GM08714 (cell line): ENCODE data around the gene POMC.
"Not testable (repeated sequence)": the region's sequence is repeated elsewhere in the genome, so short reads cannot be mapped to it uniquely, and the experiment has no call there.

Source experiments
- H3K4me3 ChIP-seq: fragments of 200-500 bp; sonication (Bioruptor generic); 2 replicates; pipeline ENCODE4 v1.5.1; 2014; ENCODE audit warnings: mild to moderate bottlenecking, low read length, inconsistent platforms
- ZNF274 ChIP-seq: IDR thresholded peaks from 2 replicates; pipeline ENCODE4 v1.6.1; 2012; ENCODE audit warnings: mild to moderate bottlenecking, low read depth, low read length

The POMC gene

DNA sequence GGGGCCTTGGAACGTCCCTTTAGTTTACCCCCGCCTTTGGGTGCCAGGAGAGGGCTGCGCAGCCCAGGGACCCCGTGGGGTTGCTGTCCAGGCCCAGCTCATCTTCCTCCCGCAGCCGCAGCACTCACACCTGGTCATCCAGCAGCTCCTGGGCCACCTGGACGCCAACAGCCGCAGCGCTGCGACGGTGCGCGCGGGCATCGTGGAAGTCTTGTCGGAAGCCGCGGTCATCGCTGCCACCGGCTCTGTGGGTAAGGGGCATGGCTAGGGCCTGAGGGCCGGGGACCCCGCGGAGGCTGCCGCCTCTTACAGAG lies 37.2 kb downstream of the POMC start:
- no peak for TF ChIP-seq ZNF274
- H3K4me3 ChIP-seq = no peak overlapping the region

DNA sequence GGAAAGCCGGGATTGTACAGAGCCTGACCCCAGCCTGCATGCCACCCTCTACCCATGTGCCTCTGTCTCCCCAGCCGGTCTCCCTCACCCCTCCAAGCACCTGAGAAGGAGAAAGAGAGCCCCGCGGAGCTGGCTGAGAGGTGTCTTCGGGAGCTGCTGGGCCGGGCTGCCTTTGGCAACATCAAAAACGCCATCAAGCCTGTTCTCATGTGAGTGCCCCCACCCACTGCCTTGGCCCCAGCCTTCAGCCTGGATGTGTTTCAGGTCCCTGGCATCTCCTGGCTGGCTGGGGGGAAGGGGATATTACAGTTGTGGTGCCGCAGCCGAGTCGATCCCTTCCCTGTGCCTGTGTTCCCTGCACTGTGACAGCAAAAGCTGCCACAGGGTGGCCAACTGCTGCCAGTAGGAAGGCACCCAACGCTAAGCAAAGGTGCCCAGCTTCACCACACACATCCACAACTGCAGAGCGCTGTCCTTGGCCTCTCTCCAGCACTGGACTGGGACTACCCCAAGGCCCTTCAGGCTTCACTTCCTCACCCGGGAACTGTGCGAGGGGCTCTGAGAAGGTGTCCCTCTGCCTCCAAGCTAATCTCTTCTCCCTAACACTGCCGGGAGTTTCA lies 38.4 kb downstream of the POMC start:
- no peak for TF ChIP-seq ZNF274
- H3K4me3 ChIP-seq = no peak overlapping the region

DNA sequence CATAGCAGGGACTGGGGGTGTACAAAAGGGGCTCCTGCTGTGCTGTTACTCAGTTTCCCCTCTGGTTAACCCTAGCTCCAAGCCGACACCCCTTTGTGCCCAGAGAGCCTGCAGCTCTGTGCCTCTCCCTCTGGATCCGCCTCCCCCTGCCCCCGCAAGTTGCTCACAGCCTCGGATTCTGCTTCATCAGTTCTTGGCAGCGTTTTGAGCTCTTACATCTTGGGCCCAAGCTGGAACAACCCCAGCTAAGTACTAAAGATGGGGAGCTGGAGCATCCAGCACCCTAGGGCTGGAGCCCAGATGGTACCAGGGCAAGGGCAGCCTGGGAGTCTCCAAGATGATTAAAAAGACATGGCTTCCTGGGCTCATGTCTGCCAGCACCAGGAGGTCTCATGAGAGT lies 40.7 kb downstream of the POMC start:
- H3K4me3 ChIP-seq = no peak overlapping the region
- no peak for TF ChIP-seq ZNF274

DNA sequence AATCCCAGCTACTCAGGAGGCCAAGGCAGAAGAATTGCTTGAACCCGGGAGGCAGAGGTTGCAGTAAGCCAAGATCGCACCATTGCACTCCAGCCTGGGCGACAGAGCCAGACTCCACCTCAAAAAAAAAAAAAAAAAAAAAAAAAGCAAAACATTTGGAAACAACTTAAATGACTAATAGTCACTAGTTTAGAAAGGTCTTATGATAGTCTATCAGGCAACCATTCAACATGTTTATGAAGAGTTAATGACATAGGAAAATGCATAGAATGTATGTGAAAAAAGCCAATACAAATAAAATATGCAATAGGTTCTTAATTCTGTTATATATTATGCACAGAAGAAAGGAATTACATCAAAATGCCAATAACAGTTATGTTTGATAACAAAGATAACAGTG lies 41.3 kb downstream of the POMC start:
- not testable (repeated sequence) for H3K4me3 ChIP-seq

DNA sequence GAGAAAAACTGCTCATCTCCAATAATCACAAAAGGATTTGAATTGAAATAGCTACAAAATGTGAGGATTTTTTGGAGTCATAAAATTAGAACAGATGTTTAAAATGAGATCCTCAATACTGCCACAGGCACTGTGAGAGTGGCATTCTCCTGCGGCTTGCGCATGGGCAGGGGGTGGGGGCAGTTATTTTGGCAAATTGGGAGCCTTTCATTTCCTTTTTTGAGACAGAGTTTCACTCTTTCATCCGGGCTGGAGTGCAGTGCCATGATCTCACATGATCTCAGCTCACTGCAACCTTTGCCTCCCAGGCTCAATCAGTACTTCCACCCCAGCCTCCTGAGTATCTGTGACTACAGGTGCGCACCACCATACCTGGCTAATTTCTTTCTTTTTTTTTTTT lies 42.4 kb downstream of the POMC start:
- no peak overlapping the region for H3K4me3 ChIP-seq
- TF ChIP-seq ZNF274 = no peak

DNA sequence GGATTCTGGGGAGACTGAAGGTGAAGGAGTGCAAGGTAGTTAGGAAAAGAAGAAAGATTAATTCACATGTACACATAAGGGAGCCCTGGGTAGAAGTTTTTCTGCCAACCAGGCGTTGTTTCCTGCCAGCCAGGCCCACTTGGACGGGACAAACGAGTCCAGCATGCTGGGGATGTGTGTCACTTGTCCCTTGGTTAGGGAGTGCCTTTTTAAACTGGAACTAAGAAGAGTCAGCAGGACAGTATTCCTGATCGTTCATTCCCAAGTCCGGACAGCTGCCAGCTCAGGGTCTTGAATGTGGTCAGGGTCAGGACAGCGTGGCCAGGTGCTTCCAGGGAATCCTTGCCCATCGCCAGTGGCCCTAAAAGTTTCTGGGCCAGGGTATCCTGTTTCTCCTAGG lies 43.2 kb downstream of the POMC start:
- no peak for TF ChIP-seq ZNF274

DNA sequence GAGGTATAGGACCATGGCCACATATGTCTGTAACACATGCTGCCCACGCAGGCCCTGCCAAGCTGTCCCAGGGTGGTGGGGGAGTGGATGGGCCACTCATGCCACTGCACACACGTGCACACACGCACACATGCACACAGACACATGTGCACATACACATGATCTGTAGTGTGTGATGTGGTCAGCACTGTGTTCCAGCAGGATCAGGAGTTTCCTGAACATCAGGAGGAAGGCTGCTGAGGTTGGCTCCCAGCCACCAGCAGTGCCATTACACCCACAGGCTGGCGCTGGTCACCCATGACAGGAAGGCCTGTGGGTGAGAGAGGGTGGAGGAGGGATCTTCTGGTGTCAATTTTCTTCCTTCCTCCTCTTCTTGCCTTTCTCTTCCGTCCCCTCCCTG lies 44.7 kb downstream of the POMC start:
- no peak overlapping the region for H3K4me3 ChIP-seq
- no peak for TF ChIP-seq ZNF274

More for the DNA sequence above, 43.2 kb downstream of the POMC start:
- H3K4me3 ChIP-seq = no peak overlapping the region

DNA sequence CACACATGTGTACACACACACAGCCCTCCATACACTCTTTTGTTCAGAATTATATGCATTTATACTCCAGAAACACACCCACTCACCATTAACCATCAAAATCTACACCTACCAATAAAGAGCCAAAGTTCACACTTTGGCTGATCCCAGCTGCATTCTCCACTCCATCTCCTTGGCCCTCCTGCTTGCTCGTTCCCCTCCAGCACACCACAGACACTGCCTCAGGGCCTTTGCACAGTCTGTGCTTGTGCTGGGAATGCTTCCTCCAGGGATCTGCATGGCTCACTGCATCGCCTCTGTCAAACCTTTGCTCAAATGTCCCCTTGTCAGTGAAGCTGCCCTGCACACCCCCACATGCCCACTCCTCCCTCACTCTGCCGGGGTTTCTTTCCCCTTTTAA lies 46.0 kb downstream of the POMC start:
- no peak for TF ChIP-seq ZNF274
- H3K4me3 ChIP-seq = no peak overlapping the region

DNA sequence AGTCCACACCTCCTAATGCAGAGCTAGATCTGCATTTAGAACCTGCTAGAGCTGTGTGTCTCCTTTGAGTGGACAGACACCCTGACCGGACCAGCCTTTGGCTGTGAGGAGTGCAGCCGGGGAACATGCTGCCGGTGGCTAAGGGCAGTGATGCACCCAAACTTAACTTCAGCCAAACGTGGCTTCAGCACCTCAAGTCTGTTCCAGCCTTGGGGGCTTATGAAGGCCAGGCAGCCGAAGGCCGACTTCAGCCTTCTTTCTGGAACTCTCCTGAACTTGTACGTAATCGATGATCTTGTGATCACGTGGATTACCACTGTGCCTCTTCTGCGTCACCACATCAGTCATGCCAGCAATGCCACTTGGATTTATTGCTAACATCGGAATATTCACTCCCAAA lies 49.1 kb downstream of the POMC start:
- no peak overlapping the region for H3K4me3 ChIP-seq
- no peak for TF ChIP-seq ZNF274

DNA sequence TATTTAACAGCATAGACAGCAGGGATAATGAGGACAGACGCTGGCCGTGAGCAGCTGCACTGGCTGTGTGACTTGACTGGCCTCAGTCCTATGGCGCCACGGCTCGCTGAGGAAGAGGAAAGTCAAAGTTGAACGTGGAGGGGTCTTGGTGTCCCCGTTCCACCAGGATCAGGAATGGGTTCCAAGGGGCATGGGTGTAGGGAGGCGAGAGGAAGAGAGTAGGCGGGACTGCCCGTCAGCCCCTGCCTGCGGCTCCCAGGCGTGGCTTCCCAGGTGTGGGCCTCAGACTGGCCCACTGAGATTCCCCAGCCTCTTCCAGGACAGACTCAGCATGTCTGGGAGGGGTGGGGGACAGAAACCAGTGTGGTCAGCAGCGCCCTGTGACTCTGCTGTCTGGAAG lies 51.4 kb downstream of the POMC start:
- H3K4me3 ChIP-seq = no peak overlapping the region

DNA sequence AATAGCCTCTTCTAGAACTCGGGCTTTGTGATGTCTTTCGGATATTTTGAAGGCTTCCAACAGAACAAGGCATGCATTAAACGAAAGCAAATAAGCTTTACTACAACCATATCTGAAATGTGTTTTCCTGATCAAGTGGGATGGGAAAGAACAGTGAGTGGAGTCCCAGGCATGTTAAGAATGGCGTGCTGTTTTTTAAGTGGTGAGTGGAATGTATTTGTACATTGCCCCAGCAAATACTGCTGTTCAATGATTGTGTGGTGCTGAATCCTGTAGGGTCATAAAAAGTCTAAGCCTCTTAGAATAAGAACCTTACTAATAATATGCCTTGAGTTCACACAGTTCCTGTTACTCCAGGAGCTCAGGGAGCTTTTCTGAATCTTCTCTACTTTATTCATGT lies 52.5 kb downstream of the POMC start:
- no peak for TF ChIP-seq ZNF274
- no peak overlapping the region for H3K4me3 ChIP-seq

More for the DNA sequence above, 51.4 kb downstream of the POMC start:
- TF ChIP-seq ZNF274 = no peak

DNA sequence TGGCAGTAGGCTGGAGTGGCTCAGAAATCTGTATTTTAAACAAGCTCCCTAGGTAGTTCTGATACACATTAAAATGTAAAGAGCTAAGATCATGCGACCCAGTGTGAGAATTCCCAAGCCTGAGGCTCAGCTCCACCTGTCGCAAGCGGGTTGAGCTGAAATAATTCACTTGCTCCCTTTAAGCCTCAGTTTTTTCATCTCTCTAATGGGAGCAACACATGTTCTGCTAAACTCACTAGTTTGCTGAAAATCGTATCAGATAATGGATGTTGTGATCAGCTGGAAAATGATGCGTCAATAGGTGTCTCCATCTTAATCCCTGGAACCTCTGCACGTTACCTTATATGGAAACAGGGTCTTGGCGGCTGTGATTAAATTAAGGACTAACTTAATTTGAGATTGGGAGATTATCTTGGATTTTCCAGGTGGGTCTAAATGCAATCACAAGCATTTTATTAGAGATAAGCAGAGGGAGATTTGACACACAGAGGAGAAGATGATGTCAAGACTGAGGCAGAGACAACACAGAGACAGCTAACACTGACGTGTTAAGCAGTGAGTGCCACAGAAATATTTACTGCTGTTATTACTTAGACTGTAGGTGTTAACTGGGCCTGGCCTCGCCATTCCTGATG lies 53.0 kb downstream of the POMC start:
- H3K4me3 ChIP-seq = no peak overlapping the region
- no peak for TF ChIP-seq ZNF274

DNA sequence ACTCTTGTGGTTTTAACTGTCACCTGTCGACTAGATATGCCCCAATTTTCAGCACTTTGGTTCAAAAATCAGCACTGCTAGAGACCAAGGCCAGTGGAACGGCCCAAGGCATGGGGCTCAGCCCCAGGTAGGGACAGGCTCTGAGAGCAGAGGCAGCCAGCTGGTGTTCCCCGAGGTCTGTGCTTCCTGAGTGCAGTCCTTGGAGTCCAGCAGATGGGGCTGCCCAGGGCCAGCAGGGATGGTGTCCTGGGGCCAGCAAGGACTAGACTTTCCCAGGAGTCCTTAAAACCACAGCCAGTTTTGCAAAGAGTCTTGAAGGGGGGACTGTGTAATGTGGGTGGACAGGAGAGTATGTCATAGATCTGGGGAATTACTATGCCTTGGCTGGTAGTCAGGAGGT lies 56.3 kb downstream of the POMC start:
- no peak for TF ChIP-seq ZNF274

More for the DNA sequence above, 56.3 kb downstream of the POMC start:
- H3K4me3 ChIP-seq = no peak overlapping the region
